Ishikawa (cell line): ENCODE data around the gene LENEP.

Experiments used
- CEBPB ChIP-seq: IDR thresholded peaks from 2 replicates; pipeline ENCODE4 v1.6.1; 2012
- EGR1 ChIP-seq: IDR thresholded peaks from 2 replicates; pipeline ENCODE4 v1.6.1; 2012
- EP300 ChIP-seq: IDR thresholded peaks from 2 replicates; pipeline ENCODE4 v1.6.1; 2012; ENCODE audit warnings: borderline replicate concordance
- MAX ChIP-seq: IDR thresholded peaks from 2 replicates; pipeline ENCODE4 v1.6.1; 2012
- RAD21 ChIP-seq: IDR thresholded peaks from 2 replicates; pipeline ENCODE4 v1.6.1; 2012; ENCODE audit warnings: low read depth
- TCF12 ChIP-seq: IDR thresholded peaks from 2 replicates; pipeline ENCODE4 v1.6.1; 2012; ENCODE audit warnings: low read depth
- TEAD4 ChIP-seq: IDR thresholded peaks from 2 replicates; pipeline ENCODE4 v1.6.1; 2012
- TF ChIP-seq, protein P1 (sequence below): IDR thresholded peaks from 2 replicates; pipeline ENCODE4 v1.6.1; 2012

DNA sequence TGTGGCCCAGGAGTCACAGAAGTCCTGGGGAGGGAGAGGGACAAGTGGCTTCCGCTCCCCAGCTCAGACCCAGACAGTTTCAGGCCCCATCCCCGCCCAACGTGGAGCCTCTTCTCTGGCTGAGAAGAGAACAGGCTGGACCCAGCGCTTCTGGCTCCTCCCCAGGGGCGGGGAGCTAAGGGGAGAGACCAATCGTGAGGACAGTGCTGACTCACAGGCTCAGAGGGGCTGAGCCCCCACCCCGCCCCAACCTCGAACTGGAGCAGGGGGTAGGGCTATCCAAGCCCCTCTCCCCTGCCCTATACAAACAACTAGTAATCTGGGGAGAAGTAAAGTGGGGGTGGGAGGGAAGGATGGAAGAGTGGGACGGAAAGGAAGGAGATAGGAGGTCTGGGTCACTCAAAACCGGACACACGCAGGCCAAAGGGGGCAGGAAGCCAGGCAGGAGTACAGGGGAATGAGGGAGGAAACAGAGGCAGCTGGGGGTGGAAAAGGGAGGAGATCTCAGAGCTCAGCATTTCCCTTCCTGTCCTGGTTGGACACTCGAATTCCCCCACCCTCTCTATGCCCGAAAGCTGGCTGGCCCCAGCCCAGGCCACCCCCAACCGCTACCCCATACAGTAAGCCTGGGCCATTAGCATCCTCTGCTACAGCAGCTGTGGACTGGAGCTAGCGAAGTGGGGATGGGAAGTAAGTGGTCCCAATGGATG lies 22.6 kb upstream of the LENEP start, which contains the start of gene SHC1:
- TF ChIP-seq RAD21 (no peak), EGR1 (no peak), EP300 (no peak), CEBPB (no peak), MAX (no peak), TEAD4 (no peak), TCF12 (no peak; the same call in 1 of the 2 replicates)
- TF ChIP-seq, protein P1, sequence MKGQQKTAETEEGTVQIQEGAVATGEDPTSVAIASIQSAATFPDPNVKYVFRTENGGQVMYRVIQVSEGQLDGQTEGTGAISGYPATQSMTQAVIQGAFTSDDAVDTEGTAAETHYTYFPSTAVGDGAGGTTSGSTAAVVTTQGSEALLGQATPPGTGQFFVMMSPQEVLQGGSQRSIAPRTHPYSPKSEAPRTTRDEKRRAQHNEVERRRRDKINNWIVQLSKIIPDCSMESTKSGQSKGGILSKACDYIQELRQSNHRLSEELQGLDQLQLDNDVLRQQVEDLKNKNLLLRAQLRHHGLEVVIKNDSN, result no peak
